Esophagus (tissue), 2 donors: ENCODE data around the gene DGKD. TPM values are rescaled to one million over a fixed set of nuclear protein-coding genes. Genes with fewer than 3 reads are reported as not detected.

ENCODE experiments used
- H3K27ac ChIP-seq, 2 donors: one replicate each; pipeline ENCODE4 v1.5.1; 2013; ENCODE audit warnings: low read depth in 2 of 2, mild to moderate bottlenecking in 2 of 2, inconsistent platforms in 1 of 2, low read length in 1 of 2, moderate library complexity in 1 of 2
- H3K27me3 ChIP-seq, 2 donors: one replicate each; pipeline ENCODE4 v1.6.1; 2013; ENCODE audit warnings: low read length in 2 of 2, control low read depth in 1 of 2, mild to moderate bottlenecking in 1 of 2; ENCODE audit not compliant: insufficient read depth in 2 of 2, control insufficient read depth in 1 of 2
- H3K36me3 ChIP-seq, 2 donors: one replicate each; pipeline ENCODE4 v1.6.1; 2013; ENCODE audit warnings: low read length in 1 of 2; ENCODE audit not compliant: control insufficient read depth in 2 of 2, insufficient read depth in 2 of 2
- H3K4me1 ChIP-seq, 2 donors: one replicate each; pipeline ENCODE4 v1.6.1; 2013; ENCODE audit warnings: low read length in 1 of 2; ENCODE audit not compliant: control insufficient read depth in 2 of 2, insufficient read depth in 2 of 2
- H3K4me3 ChIP-seq, 2 donors: one replicate each; pipeline ENCODE4 v1.5.1; 2013; ENCODE audit warnings: low read length in 2 of 2, mild to moderate bottlenecking in 2 of 2, low read depth in 1 of 2, moderate library complexity in 1 of 2
- H3K9me3 ChIP-seq, 2 donors: one replicate each; pipeline ENCODE4 v1.6.1; 2013; ENCODE audit warnings: mild to moderate bottlenecking in 2 of 2, low read depth in 1 of 2, low read length in 1 of 2, moderate library complexity in 1 of 2; ENCODE audit not compliant: control insufficient read depth in 2 of 2, insufficient read depth in 1 of 2
- WGBS, 2 donors: extraction: QIAGEN DNeasy Blood & Tissue Kit; methylation state at CpG; one replicate each; pipeline ENCODE4 v1.1.7; 2013; 5-methylcytosine and 5-hydroxymethylcytosine counted together
- polyA plus RNA-seq, 2 donors: library from polyadenylated mRNA; stranded (reverse); fragments of 200-250 nt; gene quantifications; one replicate each; pipeline ENCODE4 v1.2.3, GENCODE V29; 2013
- donor health status: healthy with polysubstance abuse.
- donor health status: Bipolar disorder and iron deficiency.

Gene DGKD
- polyA plus RNA-seq, 2 donors, result 3.3 to 15.4 TPM

DNA sequence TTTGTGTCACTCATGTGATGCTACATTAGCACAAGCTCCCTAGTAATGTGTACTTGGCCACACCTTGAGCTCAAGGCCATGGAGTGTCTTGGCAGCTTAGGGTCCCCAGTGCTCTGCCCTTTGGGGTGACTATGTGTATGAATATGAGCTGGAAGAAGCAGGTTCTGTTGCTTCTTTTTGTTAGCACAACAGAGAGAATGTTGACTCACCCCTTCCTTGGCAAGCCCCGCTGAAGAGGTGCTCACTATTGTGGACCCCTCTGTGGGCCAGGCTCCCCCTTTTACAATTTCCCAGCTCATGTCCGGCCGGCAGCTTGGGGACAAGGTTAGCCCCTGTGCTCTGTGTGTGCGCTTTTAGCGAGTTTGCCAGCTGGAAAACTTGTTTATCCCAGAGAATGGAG is 48.1 kb downstream of the DGKD start:
- no peak overlapping the region for H3K4me3 ChIP-seq
- no peaks in the 10 kb centered on the region for H3K36me3 ChIP-seq
- peak overlapping the region in 1 of 2 donors; percentile 52 for H3K27ac ChIP-seq
- 69 to 89% methylated on average over 5 of the region's 5 CpGs for WGBS, 2 donors
- no peaks in the 10 kb centered on the region for H3K9me3 ChIP-seq
- peaks cover 6% of the 10 kb centered on the region in 2 donors for H3K4me1 ChIP-seq
- no peaks in the 10 kb centered on the region for H3K27me3 ChIP-seq

DNA sequence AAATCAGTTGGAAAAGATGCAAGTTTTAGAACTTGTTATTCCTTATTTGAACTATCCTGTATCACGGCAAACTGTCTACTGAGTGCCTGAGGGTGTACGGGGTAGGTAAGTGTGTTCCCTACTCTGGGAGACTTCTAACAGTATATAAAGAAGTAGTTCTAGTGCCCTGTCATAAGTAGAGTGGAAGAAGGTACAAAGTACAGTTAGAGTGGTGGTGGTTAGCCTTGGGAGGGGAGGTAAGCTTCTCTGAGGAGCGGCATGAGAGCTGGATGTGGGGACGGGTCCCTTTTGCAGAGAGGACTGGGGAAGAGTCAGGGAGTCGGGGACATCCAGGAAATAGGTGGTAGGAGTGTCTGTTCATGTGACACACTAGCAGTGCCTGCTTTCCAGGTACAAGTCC is 48.5 kb downstream of the DGKD start:
- no peak overlapping the region for H3K27ac ChIP-seq
- no peaks in the 10 kb centered on the region for H3K36me3 ChIP-seq
- no peaks in the 10 kb centered on the region for H3K27me3 ChIP-seq
- no peak overlapping the region for H3K4me3 ChIP-seq
- H3K4me1 ChIP-seq, result peaks cover 6% of the 10 kb centered on the region in 2 donors
- WGBS, 2 donors, result 70 to 91% methylated on average over 5 of the region's 5 CpGs
- H3K9me3 ChIP-seq, result no peaks in the 10 kb centered on the region

DNA sequence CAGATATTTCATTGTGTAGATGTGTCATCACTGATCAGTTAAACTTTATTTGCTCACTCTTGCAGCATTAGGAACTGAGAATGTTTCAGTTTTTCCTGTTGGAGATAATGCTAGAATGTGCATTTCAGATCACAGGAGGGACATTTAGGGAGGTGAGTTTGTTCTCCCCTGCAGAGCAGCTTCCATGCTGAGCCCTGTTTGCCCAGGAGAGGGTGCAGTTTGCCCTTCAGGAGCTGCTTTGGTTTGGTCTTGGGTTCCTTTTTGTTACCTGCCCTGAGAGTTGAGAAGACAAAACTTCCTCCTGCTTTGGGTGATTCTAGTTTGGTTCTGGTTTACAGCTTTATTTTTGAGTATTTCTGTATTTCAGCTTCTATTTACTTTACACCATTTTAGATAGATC is 49.9 kb downstream of the DGKD start:
- Histone ChIP-seq H3K4me3 (no peak overlapping the region), H3K27ac (no peak overlapping the region), H3K4me1 (peaks cover 5% of the 10 kb centered on the region in 2 donors), H3K9me3 (no peaks in the 10 kb centered on the region), H3K36me3 (no peaks in the 10 kb centered on the region), H3K27me3 (no peaks in the 10 kb centered on the region)

DNA sequence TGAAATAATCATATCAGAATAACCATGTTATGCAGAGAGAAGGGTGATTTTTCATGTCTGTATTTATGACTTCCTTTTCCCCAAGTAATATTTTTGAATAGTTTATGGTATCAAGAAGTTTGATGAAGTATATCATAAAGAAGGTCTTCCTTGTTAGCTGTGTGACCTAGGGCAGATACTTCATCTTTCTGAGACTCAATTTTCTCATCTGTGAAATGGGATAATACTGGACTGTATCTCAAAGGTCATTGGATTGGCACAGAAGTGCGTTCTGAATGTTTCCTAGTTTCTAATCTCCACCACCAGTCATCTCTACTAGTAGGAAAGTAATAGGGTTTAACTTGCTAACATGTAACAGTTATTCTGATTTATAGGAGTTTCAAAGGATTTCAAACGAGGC is 52.6 kb downstream of the DGKD start:
- Histone ChIP-seq H3K27ac (no peak overlapping the region), H3K4me3 (no peak overlapping the region), H3K4me1 (peaks cover 0 to 2% of the 10 kb centered on the region in 2 donors), H3K27me3 (no peaks in the 10 kb centered on the region), H3K9me3 (no peaks in the 10 kb centered on the region), H3K36me3 (no peaks in the 10 kb centered on the region)
- 80 to 83% methylated on average over 2 of the region's 2 CpGs for WGBS, 2 donors

DNA sequence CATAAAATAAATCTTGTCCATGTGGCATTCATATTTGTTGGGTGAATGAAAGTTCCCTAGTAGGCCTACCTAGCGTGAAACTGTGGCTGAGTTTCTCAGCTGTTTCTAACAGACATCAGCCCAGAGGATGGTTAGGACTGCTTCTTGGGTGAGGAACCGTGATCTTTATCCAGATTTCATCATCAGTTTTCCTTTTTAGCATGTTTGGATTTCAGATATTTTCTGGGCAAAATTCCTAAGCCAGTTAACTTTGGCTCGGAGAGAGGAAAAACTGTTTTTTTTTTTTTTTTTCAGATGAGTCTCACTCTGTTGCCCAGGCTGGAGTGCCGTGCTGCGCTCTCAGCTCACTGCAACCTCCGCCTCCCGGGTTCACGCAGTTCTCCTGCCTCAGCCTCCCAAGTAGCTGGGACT is 53.5 kb downstream of the DGKD start:
- Histone ChIP-seq H3K27ac (no peak overlapping the region), H3K4me3 (no peak overlapping the region), H3K27me3 (no peaks in the 10 kb centered on the region), H3K9me3 (no peaks in the 10 kb centered on the region), H3K4me1 (no peaks in the 10 kb centered on the region), H3K36me3 (no peaks in the 10 kb centered on the region)
- 53 to 71% methylated on average over 8 of the region's 8 CpGs for WGBS, 2 donors

DNA sequence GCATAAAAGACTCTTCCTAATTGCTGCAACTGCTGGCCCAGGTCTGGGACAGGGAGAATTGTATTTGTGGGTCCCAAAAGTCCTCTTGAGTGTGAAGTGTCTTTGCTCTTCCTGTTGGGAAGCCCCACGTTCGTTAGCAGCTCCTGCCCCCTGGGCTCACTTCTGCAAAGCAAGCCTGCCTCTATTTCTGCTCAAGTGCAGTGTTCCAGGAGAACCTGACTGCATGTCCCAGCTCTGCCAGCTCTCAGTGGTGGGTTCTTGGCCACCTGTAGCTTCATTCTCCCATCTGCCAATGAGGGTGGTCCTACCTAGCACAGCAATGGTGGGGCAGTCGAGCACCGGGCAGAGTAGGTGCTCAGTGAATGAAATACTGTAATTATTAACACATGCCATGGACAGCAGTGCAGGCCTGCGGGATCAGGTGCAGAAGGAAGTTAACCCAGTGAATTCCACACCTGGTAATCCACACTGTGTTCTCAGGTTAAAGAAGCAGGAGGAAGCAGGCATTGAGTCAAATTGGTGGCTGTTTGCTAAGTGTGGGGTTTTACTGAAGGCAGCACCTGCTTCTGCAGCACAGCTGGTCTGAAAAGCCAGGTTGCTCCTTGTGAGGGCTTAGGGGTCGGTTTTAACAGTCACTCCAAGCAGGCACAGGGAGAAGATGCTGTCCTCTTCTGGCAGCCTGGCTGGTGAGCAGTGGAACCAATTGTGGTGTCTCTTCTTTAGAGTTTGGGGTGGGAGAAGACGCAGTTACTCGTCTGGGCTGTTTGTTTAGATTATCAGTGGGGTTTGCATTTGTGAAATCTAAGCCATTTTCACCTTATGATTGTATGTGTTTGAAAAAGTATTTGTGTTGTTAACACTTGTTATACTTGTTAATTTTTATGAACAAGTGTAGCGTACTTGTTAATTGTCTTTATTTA is 54.3 kb downstream of the DGKD start:
- H3K9me3 ChIP-seq, result no peaks in the 10 kb centered on the region
- no peaks in the 10 kb centered on the region for H3K27me3 ChIP-seq
- WGBS, 2 donors, result 58 to 76% methylated on average over 9 of the region's 9 CpGs
- H3K27ac ChIP-seq, result no peak overlapping the region
- H3K36me3 ChIP-seq, result no peaks in the 10 kb centered on the region
- peaks cover 0 to 3% of the 10 kb centered on the region in 2 donors for H3K4me1 ChIP-seq
- H3K4me3 ChIP-seq, result no peak overlapping the region

DNA sequence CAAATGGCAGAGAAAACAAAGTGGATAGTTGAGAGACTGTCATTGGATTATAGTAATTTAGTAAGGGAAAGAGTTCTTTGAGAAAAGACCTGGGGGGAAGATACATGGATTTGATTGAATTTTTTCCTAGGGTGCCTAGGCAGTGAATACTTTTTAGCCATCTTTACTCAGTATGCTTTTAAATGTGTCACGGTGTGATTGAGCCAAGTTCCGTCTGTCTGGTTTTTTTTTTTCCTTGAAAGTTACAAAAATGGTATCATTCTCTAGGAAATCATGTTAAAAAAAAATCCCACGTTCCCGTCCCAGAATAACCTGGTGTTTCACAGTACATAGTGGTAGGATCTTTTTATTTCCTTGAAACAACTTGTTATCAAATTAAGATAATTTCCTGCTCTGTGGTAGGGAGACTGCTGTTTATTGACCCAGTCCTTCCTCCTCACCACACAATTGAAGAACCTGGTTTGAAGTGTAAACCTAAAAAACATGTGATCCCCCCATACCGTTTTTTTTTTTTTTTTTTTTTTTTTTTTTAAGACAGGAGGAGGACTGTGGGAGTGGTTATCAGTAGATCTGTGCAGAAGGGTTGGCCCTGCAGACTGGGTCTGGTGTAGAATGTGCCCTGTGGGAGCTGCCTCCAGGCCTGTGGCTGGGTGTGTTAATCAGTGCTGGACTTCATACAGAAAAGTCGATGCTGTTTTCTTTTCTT is 55.1 kb downstream of the DGKD start:
- Histone ChIP-seq H3K27me3 (no peaks in the 10 kb centered on the region), H3K4me1 (peaks cover 3 to 5% of the 10 kb centered on the region in 2 donors), H3K9me3 (no peaks in the 10 kb centered on the region), H3K27ac (no peak overlapping the region), H3K4me3 (no peak overlapping the region), H3K36me3 (no peaks in the 10 kb centered on the region)
- 26 to 41% methylated on average over 6 of the region's 6 CpGs for WGBS, 2 donors

DNA sequence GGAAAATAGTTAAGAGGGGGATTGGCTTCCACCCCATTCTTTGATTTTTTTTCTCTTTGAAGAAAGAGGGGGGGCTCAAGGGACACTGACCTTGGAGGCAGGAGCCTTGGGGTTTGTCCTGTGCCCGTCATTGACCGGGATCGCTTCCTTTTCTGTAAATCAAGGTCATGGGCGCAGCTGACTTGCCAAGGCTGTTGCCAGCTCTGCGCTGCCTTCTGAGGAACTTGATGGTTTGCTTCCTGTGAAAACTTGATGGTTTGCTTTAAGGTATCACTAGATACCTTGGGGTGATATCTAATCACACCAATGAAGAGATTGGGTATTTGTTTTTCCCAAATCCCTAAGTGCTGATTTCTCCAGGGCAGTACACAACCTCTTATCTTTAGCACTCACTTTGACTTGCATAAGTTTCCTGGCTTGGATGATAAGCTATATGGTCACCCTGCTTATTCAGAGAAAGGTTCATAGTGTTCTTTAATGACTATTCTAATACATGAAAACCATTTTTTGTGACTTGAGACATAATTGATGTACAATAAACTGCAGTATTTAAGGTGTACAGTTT is 56.0 kb downstream of the DGKD start:
- WGBS, 2 donors, result 74 to 93% methylated on average over 5 of the region's 5 CpGs
- no peaks in the 10 kb centered on the region for H3K36me3 ChIP-seq
- H3K9me3 ChIP-seq, result no peaks in the 10 kb centered on the region
- no peak overlapping the region for H3K4me3 ChIP-seq
- peaks cover 3 to 5% of the 10 kb centered on the region in 2 donors for H3K4me1 ChIP-seq
- H3K27me3 ChIP-seq, result no peaks in the 10 kb centered on the region
- H3K27ac ChIP-seq, result no peak overlapping the region

DNA sequence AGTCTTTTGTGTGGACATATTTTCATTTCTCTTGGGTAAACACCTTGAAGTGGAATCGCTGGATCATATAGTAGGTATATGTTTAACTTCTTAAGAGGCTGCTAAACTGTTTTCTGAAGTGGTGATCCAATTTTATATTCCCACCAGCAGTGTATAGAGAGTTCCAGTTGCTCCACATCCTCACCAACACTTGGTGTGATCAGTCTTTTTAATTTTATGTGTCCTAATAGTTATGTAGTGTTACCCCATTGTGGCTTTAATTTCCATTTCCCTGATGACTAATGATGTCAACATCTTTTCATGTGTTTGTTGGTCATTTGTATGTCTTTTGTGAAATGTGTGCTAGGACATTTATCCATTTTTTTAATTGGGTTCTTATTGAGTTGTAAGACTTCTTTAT is 56.9 kb downstream of the DGKD start:
- peaks cover 3 to 5% of the 10 kb centered on the region in 2 donors for H3K4me1 ChIP-seq
- H3K9me3 ChIP-seq, result no peaks in the 10 kb centered on the region
- no peak overlapping the region for H3K27ac ChIP-seq
- no peak overlapping the region for H3K4me3 ChIP-seq
- WGBS, 2 donors, result 89 to 100% methylated on average over 1 of the region's 1 CpG
- no peaks in the 10 kb centered on the region for H3K36me3 ChIP-seq
- no peaks in the 10 kb centered on the region for H3K27me3 ChIP-seq
